D721Med (cell line): ENCODE measurements around the gene OLA1.

ENCODE experiments used
- DNase-seq: peaks from one replicate; pipeline ENCODE4 v3.0.0; 2011; ENCODE audit warnings: low spot score; ENCODE audit not compliant: insufficient read length
- FAIRE-seq: peaks from 2 replicates; lab custom pipeline; 2011; peaks lifted over from hg19 to GRCh38; lab: Jason Lieb, UNC
- CTCF ChIP-seq: IDR thresholded peaks from 2 replicates; pipeline ENCODE4 v1.5.1; 2012; ENCODE audit warnings: mild to moderate bottlenecking, control low read depth; ENCODE audit not compliant: insufficient read depth; ENCODE audit errors: missing control alignments

The OLA1 gene

GRCh38 chr2:174024524-174025270, 223.6 kb downstream of the OLA1 start:
- TF ChIP-seq CTCF, result no peak
- peak; percentile 47 for DNase-seq
- FAIRE-seq, result peak; percentile 92

GRCh38 chr2:174023591-174024523, 224.5 kb downstream of the OLA1 start:
- FAIRE-seq, result no peak
- TF ChIP-seq CTCF, result no peak
- DNase-seq, result no peak
